ENCODE data around the gene PLS1. TPM values are rescaled to one million over a fixed set of nuclear protein-coding genes. Genes with fewer than 3 reads are reported as not detected.

PLS1 gene
- total RNA-seq, 1 donor from 2014 or later = 1.5 TPM

GRCh38 chr3:142638291-142638690, 42.1 kb downstream of the PLS1 start:
- Mint-ChIP-seq H3K4me3 (ENCODE audit: unreplicated experiment) (no peak overlapping the region), H3K36me3 (ENCODE audit: unreplicated experiment) (no peaks in the 10 kb centered on the region)
- TF ChIP-seq CTCF (IDR thresholded peaks at IDR 0.05) = no peak

GRCh38 chr3:142641504-142641903, 45.3 kb downstream of the PLS1 start:
- Mint-ChIP-seq H3K9me3 (ENCODE audit: unreplicated experiment) (no peaks in the 10 kb centered on the region), H3K27me3 (ENCODE audit: unreplicated experiment) (no peaks in the 10 kb centered on the region), H3K36me3 (ENCODE audit: unreplicated experiment) (no peaks in the 10 kb centered on the region), H3K4me3 (ENCODE audit: unreplicated experiment) (no peak overlapping the region), H3K27ac (ENCODE audit: unreplicated experiment) (no peak overlapping the region), H3K4me1 (ENCODE audit: unreplicated experiment) (peaks cover 4% of the 10 kb centered on the region)
- DNase-seq (ENCODE audit: extremely low spot score, unreplicated experiment) = no peak
- no peak for TF ChIP-seq CTCF (IDR thresholded peaks at IDR 0.05)

More at GRCh38 chr3:142638291-142638690, 42.1 kb downstream of the PLS1 start:
- H3K27ac Mint-ChIP-seq (ENCODE audit: unreplicated experiment) = no peak overlapping the region
- H3K9me3 Mint-ChIP-seq (ENCODE audit: unreplicated experiment) = no peaks in the 10 kb centered on the region
- H3K27me3 Mint-ChIP-seq (ENCODE audit: unreplicated experiment) = peaks cover 2% of the 10 kb centered on the region
- H3K4me1 Mint-ChIP-seq (ENCODE audit: unreplicated experiment) = no peaks in the 10 kb centered on the region
- no peak for DNase-seq (ENCODE audit: extremely low spot score, unreplicated experiment)

GRCh38 chr3:142642956-142643355, 46.8 kb downstream of the PLS1 start:
- no peak for DNase-seq (ENCODE audit: extremely low spot score, unreplicated experiment)
- Mint-ChIP-seq H3K27me3 (ENCODE audit: unreplicated experiment) (no peaks in the 10 kb centered on the region), H3K9me3 (ENCODE audit: unreplicated experiment) (no peaks in the 10 kb centered on the region), H3K4me1 (ENCODE audit: unreplicated experiment) (peaks cover 4% of the 10 kb centered on the region), H3K4me3 (ENCODE audit: unreplicated experiment) (no peak overlapping the region), H3K36me3 (ENCODE audit: unreplicated experiment) (no peaks in the 10 kb centered on the region), H3K27ac (ENCODE audit: unreplicated experiment) (no peak overlapping the region)
- no peak for TF ChIP-seq CTCF (IDR thresholded peaks at IDR 0.05)

GRCh38 chr3:142644502-142644901, 48.3 kb downstream of the PLS1 start:
- Mint-ChIP-seq H3K36me3 (ENCODE audit: unreplicated experiment) (no peaks in the 10 kb centered on the region), H3K4me1 (ENCODE audit: unreplicated experiment) (peaks cover 4% of the 10 kb centered on the region), H3K9me3 (ENCODE audit: unreplicated experiment) (no peaks in the 10 kb centered on the region), H3K27ac (ENCODE audit: unreplicated experiment) (no peak overlapping the region), H3K4me3 (ENCODE audit: unreplicated experiment) (no peak overlapping the region), H3K27me3 (ENCODE audit: unreplicated experiment) (no peaks in the 10 kb centered on the region)
- no peak for TF ChIP-seq CTCF (IDR thresholded peaks at IDR 0.05)
- no peak for DNase-seq (ENCODE audit: extremely low spot score, unreplicated experiment)

- H3K9me3 Mint-ChIP-seq (ENCODE audit: unreplicated experiment) = no peaks in the 10 kb centered on the region
- no peaks in the 10 kb centered on the region for H3K36me3 Mint-ChIP-seq (ENCODE audit: unreplicated experiment)
- peaks cover 6% of the 10 kb centered on the region for H3K4me1 Mint-ChIP-seq (ENCODE audit: unreplicated experiment)
- no peaks in the 10 kb centered on the region for H3K27me3 Mint-ChIP-seq (ENCODE audit: unreplicated experiment)
- no peak overlapping the region for H3K27ac Mint-ChIP-seq (ENCODE audit: unreplicated experiment)
- no peak overlapping the region for H3K4me3 Mint-ChIP-seq (ENCODE audit: unreplicated experiment)
- TF ChIP-seq CTCF (IDR thresholded peaks at IDR 0.05) = no peak
- no peak for DNase-seq (ENCODE audit: extremely low spot score, unreplicated experiment)
These were observed 49.1 kb downstream of the PLS1 start for GRCh38 chr3:142645236-142645793.

Data from osteocyte (in vitro differentiated cells).